Ovary (tissue), 9 donors: ENCODE measurements around the gene REXO4. TPM values are rescaled to one million over a fixed set of nuclear protein-coding genes. Genes with fewer than 3 reads are reported as not detected.
"Not testable (repeated sequence)": the region's sequence is repeated elsewhere in the genome, so short reads cannot be mapped to it uniquely, and the experiment has no call there.

ENCODE experiments used
- DNase-seq, 5 donors: peaks; one replicate each; pipeline ENCODE4 v3.0.0-alpha.2; 2019 to 2020
- H3K27ac ChIP-seq, 2 donors: fragments of 200-600 bp; one replicate each; pipeline versions ENCODE4 v1.5.1 to v1.8.0; 2019 to 2022
- H3K27me3 ChIP-seq: fragments of 200-600 bp; one replicate; pipeline ENCODE4 v1.8.0; 2022
- H3K36me3 ChIP-seq: fragments of 200-600 bp; sonication (generic); one replicate; pipeline ENCODE4 v1.5.1; 2019
- H3K4me1 ChIP-seq: one replicate; pipeline ENCODE4 v1.8.1; 2013; ENCODE audit warnings: mild to moderate bottlenecking, moderate library complexity; ENCODE audit not compliant: insufficient read depth
- H3K4me3 ChIP-seq: fragments of 200-600 bp; sonication (generic); one replicate; pipeline ENCODE4 v1.5.1; 2017
- H3K9me3 ChIP-seq, 2 donors: fragments of 200-600 bp in 1 of 2; sonication (generic) in 1 of 2; one replicate each; pipeline versions ENCODE4 v1.5.1 to v1.8.1; 2013 to 2019; ENCODE audit warnings: mild to moderate bottlenecking in 1 of 2, moderate library complexity in 1 of 2
- EP300 ChIP-seq: sonication (generic); formaldehyde crosslinking; IDR thresholded peaks from one replicate; pipeline ENCODE4 v1.6.1; 2017; ENCODE audit warnings: antibody characterized with exemption
- POLR2A ChIP-seq: fragments of 450-650 bp; IDR thresholded peaks from one replicate; pipeline ENCODE4 v1.6.1; 2017; ENCODE audit warnings: antibody characterized with exemption, mild to moderate bottlenecking, moderate library complexity
- WGBS, 3 donors: extraction: QIAGEN DNeasy Blood & Tissue Kit in 1 of 3; methylation state at CpG; one replicate each; pipeline versions ENCODE4 v1.1.5 to v1.1.7; 2013 to 2017; 5-methylcytosine and 5-hydroxymethylcytosine counted together
- intact Hi-C, 4 donors: fragments of 100-400 bp; cut with DNase I; formaldehyde crosslinking; loops; one replicate each; pipeline versions ENCODE4 v1.11.0 to v1.15.1; 2022 to 2023
- polyA plus RNA-seq, 2 donors: library from polyadenylated mRNA; stranded (reverse); fragments of 200-250 nt in 1 of 2; fragments of 350-450 nt in 1 of 2; fragmentation: Illumina TruSeq in 1 of 2; extraction: RNeasy Lipid Tissue Mini Kit (QIAGEN cat#74804) in 1 of 2; gene quantifications; one replicate each; pipeline ENCODE4 v1.2.3, GENCODE V29; 2013 to 2014
- total RNA-seq, 7 donors: library from RNA; depleted of rRNA in 2 of 7; stranded (reverse); fragments of >200 nt in 2 of 7; fragmentation: NEBNext Ultra II Directional in 3 of 7; extraction: Animal tissue kit (Norgen Biotek cat#: 25700) in 3 of 7; gene quantifications; one replicate each; pipeline versions ENCODE4 v1.1.0 to v1.2.4, GENCODE V29; 2016 to 2023
- TF ChIP-seq, protein P1 (sequence below), 3 donors: fragments of 450-650 bp in 2 of 3; fragments of 200-600 bp in 1 of 3; IDR thresholded peaks; one replicate each; pipeline versions ENCODE4 v1.5.1 to v1.8.0; 2016 to 2022; ENCODE audit warnings: antibody characterized with exemption in 3 of 3, mild to moderate bottlenecking in 1 of 3
- donor health status: DM: no; HTN: no; CAD: no; lungs with moderate emphysema.
- donor health status: DM: no; HTN: no; CAD: no.
- donor health status: Bipolar disorder and iron deficiency.
- donor health status: DM: yes; HTN: yes; CAD: no.
- donor health status: DM: no; HTN: no; CAD: no.
- donor health status: DM: yes; HTN: yes; CAD: no.

REXO4 gene
- total and polyA plus RNA-seq, 9 donors, result 15.9 to 31.0 (median 21.9) TPM

DNA sequence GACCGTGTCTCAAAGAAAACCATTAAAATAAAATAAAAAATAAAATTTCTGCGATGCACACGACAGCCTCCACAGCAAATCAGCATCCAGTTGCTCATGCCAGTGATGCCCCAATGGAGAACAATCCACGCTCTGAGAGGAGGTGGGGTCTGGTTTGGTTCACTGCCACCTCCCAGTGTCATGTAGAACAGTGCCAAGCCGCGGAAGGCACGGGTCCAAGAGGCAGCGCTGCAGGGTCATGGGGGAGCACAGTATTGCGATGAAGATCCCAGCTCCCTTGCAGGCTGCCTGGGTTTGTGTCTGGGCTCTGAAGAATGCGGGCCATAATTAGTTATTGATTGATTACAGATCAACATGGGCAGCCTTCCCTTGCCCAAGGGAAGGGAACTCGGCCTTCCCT, 35.8 kb upstream of the REXO4 start:
- intact Hi-C loops, result no loop called here
- H3K9me3 ChIP-seq, result no peaks in the 10 kb centered on the region
- no peak for DNase-seq
- TF ChIP-seq POLR2A (no peak), EP300 (no peak)
- TF ChIP-seq, protein P1, sequence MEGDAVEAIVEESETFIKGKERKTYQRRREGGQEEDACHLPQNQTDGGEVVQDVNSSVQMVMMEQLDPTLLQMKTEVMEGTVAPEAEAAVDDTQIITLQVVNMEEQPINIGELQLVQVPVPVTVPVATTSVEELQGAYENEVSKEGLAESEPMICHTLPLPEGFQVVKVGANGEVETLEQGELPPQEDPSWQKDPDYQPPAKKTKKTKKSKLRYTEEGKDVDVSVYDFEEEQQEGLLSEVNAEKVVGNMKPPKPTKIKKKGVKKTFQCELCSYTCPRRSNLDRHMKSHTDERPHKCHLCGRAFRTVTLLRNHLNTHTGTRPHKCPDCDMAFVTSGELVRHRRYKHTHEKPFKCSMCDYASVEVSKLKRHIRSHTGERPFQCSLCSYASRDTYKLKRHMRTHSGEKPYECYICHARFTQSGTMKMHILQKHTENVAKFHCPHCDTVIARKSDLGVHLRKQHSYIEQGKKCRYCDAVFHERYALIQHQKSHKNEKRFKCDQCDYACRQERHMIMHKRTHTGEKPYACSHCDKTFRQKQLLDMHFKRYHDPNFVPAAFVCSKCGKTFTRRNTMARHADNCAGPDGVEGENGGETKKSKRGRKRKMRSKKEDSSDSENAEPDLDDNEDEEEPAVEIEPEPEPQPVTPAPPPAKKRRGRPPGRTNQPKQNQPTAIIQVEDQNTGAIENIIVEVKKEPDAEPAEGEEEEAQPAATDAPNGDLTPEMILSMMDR (IDR thresholded peaks at IDR 0.05), result no peak
- H3K4me3 ChIP-seq, result no peak overlapping the region
- H3K27me3 ChIP-seq, result no peaks in the 10 kb centered on the region
- 76 to 83% (median 81%) methylated on average over 11 of the region's 11 CpGs for WGBS, 3 donors
- H3K4me1 ChIP-seq, result no peaks in the 10 kb centered on the region
- H3K36me3 ChIP-seq, result no peaks in the 10 kb centered on the region
- H3K27ac ChIP-seq, result no peak overlapping the region

DNA sequence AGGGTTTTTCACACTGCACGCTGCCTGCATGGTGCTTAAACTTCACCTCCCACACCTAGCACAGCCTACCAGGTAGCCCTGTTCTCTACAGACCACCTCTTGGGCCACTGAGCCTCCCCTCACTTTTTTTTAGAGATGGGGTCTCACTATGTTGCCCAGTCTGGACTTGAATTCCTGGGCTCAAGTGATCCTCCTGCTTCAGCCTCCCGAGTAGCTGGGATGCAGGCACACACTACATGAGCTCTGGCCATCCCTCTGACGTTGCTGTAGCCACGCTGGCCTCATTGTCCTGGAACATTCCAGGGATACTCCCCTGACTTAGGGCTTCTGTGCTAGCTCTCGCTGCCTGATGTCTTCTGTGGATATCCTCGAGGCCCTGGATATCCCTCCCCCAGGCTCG, 34.8 kb upstream of the REXO4 start:
- WGBS, 3 donors, result 86 to 88% (median 86%) methylated on average over 7 of the region's 7 CpGs
- Histone ChIP-seq H3K4me3 (no peak overlapping the region), H3K27me3 (no peaks in the 10 kb centered on the region), H3K4me1 (no peaks in the 10 kb centered on the region), H3K27ac (no peak overlapping the region), H3K36me3 (no peaks in the 10 kb centered on the region), H3K9me3 (no peaks in the 10 kb centered on the region)
- TF ChIP-seq POLR2A (no peak), EP300 (no peak)
- TF ChIP-seq, protein P1 (IDR thresholded peaks at IDR 0.05), result no peak
- intact Hi-C loops, result no loop called here
- DNase-seq, result no peak

DNA sequence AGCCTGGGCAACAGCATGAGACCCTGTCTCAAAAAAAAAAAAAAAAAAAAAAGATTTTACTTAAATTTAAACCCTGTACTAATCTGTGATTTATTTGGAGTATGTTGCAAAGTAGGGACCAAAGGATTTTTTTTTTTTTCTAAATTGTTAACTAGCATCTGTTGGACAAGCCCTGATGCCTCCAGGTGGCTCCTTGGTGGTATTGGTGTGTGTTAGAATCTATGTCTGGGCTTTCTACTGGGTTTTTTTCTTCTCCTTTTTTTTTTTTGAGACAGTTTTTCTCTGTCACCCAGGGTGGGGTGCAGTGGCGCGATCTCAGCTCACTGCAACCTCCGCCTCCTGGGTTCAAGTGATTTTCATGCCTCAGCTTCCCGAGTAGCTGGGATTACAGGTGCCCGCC, 34.1 kb upstream of the REXO4 start:
- H3K27ac ChIP-seq, intact Hi-C loops, H3K4me3 ChIP-seq, H3K9me3 ChIP-seq, DNase-seq, H3K27me3 ChIP-seq, H3K36me3 ChIP-seq, H3K4me1 ChIP-seq: not testable (repeated sequence)
- WGBS, 3 donors, result 92 to 96% (median 93%) methylated on average over 5 of the region's 5 CpGs

DNA sequence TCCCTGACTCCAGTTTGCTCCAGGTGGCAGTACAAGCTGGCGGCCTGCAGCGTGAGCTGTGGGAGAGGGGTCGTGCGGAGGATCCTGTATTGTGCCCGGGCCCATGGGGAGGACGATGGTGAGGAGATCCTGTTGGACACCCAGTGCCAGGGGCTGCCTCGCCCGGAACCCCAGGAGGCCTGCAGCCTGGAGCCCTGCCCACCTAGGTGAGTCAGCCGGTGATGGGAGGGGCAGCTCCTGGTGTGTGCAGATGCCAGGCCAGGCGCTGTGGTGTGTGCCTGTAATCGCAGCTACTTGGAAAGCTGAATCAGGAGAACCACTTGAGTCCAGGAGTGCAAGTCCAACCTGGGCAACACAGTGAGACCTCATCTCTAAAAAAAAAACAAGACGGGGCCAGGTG, 31.9 kb upstream of the REXO4 start:
- DNase-seq, result no peak
- TF ChIP-seq, protein P1 (IDR thresholded peaks at IDR 0.05), result no peak
- no peak for TF ChIP-seq EP300
- no peak for TF ChIP-seq POLR2A
- H3K4me3 ChIP-seq, result no peak overlapping the region
- H3K27ac ChIP-seq, result no peak overlapping the region
- no peaks in the 10 kb centered on the region for H3K9me3 ChIP-seq
- H3K4me1 ChIP-seq, result no peaks in the 10 kb centered on the region
- H3K36me3 ChIP-seq, result no peaks in the 10 kb centered on the region
- intact Hi-C loops, result no loop called here
- 93 to 99% (median 96%) methylated on average over 12 of the region's 12 CpGs for WGBS, 3 donors
- H3K27me3 ChIP-seq, result no peaks in the 10 kb centered on the region

DNA sequence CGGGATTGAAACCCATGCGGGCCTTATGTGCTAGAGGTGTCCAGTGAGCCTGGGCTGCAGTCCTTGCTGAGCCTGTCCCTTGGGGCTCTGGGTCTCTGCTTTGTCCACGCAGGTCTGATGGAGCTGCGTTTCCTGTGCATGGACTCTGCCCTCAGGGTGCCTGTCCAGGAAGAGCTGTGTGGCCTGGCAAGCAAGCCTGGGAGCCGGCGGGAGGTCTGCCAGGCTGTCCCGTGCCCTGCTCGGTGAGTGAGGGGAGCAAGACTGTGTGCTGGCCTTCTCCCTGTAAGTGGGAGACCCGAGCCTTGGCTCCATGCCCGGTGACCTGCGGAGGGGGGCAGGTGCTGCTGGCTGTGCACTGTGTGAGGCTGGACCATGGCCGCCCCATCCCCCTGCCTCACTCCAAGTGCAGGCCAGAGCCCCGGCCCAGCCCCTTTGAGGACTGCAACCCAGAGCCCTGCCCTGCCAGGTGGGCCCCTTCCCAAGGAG, 30.7 kb upstream of the REXO4 start:
- no peaks in the 10 kb centered on the region for H3K36me3 ChIP-seq
- intact Hi-C loops, result no loop called here
- whole genome bisulfite sequencing, 3 donors, result 56 to 66% (median 62%) methylated on average over 10 to 13 of the region's 13 CpGs

More for the DNA sequence above, 30.7 kb upstream of the REXO4 start:
- H3K4me1 ChIP-seq, result no peaks in the 10 kb centered on the region
- H3K9me3 ChIP-seq, result no peaks in the 10 kb centered on the region
- no peak overlapping the region for H3K4me3 ChIP-seq
- TF ChIP-seq, protein P1 (IDR thresholded peaks at IDR 0.05), result no peak
- no peak for TF ChIP-seq POLR2A
- TF ChIP-seq EP300, result no peak
- H3K27ac ChIP-seq, result no peak overlapping the region
- H3K27me3 ChIP-seq, result no peaks in the 10 kb centered on the region
- DNase-seq, result no peak
